Ishikawa (cell line): ENCODE measurements around the gene MYO9A.

Experiments used
- EGR1 ChIP-seq: IDR thresholded peaks from 2 replicates; pipeline ENCODE4 v1.6.1; 2012
- EP300 ChIP-seq: IDR thresholded peaks from 2 replicates; pipeline ENCODE4 v1.6.1; 2012; ENCODE audit warnings: borderline replicate concordance

DNA sequence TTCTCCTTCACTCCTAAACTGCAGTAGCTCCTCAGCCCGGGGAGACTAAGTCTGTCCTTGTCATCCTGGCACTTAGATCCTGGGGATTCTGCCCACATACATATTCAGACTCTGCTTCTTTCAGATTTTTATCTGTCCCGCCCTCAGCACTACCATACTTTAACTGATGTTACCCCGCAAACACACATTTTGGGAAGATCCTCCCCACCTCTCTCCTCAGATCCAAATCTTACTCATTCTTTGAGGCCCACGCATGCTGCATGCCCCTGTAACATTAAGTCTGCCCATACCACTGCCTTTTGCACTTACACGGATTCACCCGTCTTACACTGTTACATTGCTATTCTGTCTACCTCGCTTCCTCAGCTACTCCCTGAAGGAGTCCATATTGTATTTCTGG, 36.4 kb upstream of the MYO9A start:
- TF ChIP-seq EGR1 (no peak), EP300 (no peak)
